SIG-M5 treated with dmso at 0.1 percent for 504 hours (cell line): ENCODE measurements around the gene IL18RAP.

Experiments used
- DNase-seq: peaks from one replicate; lab custom pipeline; 2025; ENCODE audit not compliant: unreplicated experiment; lab: John Stamatoyannopoulos, UW

IL18RAP gene

DNA sequence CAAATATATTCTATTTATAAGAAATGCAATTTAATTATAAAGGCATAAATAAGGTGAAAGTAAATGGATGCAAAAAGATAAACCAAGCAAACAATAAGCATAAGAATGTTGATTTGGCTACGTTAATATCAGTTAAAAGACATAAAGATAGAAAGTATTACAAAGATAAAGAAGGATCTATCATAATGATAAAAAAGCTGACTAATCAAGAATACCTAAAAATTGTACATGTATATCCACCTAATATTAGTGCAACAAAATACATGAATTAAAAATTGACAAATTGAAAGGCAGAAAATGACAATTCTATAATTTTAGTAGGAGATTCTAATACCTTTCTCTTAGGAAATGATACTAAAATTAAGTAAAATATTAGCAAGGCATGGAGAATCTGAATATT lies 71.6 kb downstream of the IL18RAP start:
- DNase-seq: no peak

DNA sequence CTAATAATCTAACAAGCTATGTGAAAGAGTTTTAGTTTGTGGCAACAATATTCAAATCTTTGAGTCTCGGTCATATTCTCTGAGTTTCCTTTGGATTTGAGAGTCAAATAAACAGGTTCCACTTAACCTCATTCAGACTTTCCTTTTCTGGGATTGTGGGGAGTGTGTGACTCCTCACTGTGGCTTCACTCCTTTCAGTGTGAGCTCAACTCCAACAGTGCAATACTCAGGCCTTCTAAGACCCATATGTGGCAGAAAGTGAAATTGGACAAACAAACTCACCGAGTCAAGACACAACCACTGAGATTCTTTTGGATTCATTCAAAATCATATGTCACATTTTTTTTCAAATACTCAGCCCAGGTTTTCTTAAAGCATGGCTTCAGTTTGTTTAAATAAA lies 75.5 kb downstream of the IL18RAP start:
- DNase-seq: no peak

- no peak for DNase-seq
Measured at GRCh38 chr2:102499558-102499957, 76.6 kb downstream of the IL18RAP start.
